Mammary epithelial cell (primary cell): ENCODE measurements around the gene LTBR.

Source experiments
- CTCF ChIP-seq, 2 donors: IDR thresholded peaks in 1 of 2; conservative IDR thresholded peaks in 1 of 2; 2 replicates each; pipeline ENCODE4 v1.5.1; 2011 to 2012; ENCODE audit warnings: inconsistent platforms in 2 of 2, low read length in 2 of 2, mild to moderate bottlenecking in 2 of 2, control low read depth in 1 of 2, low read depth in 1 of 2; ENCODE audit not compliant: insufficient read depth in 1 of 2; ENCODE audit errors: extremely low read depth in 1 of 2
- EZH2 ChIP-seq: IDR thresholded peaks from 2 replicates; pipeline ENCODE4 v1.6.1; 2012; ENCODE audit warnings: low read length, inconsistent platforms, borderline replicate concordance

DNA sequence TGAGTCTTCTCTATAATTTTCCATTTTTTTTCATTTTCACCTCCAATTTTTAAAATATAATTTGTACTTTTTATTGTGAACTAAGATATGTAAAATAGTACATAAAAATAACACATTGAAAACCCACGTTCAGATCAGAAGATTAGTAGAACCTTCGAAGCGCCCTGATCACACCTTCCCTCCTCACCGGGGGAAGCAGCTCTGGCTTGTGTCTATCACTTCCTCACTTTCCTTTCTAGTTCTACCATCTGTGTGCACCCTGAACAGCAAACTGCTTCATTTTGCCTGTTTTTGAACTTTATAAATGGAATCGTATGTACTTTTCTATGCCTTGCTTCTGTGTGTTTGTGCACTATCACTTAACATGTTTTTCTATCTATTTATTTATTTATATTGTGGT lies 49.0 kb downstream of the LTBR start:
- TF ChIP-seq CTCF (conservative IDR thresholded peaks at IDR 0.05 in 1 of 2, IDR thresholded peaks at IDR 0.05 in 1 of 2; ENCODE audit: extremely low read depth in 1 of 2, insufficient read depth in 1 of 2, low read depth in 1 of 2, low read length in 2 of 2) (no peak), EZH2 (no peak)
